Mucosa of rectum (tissue), 2 donors: ENCODE data around the gene OR1I1.

ENCODE experiments used
- H3K27ac ChIP-seq, 2 donors: one replicate each; pipeline ENCODE4 v1.7.0; 2013; ENCODE audit warnings: inconsistent platforms in 2 of 2, low read depth in 2 of 2, low read length in 2 of 2
- H3K27me3 ChIP-seq, 2 donors: one replicate each; pipeline ENCODE4 v1.7.0; 2013; ENCODE audit warnings: low read length in 2 of 2; ENCODE audit not compliant: control insufficient read depth in 2 of 2, insufficient read depth in 2 of 2
- H3K36me3 ChIP-seq, 2 donors: one replicate each; pipeline ENCODE4 v1.7.0; 2013; ENCODE audit warnings: low read length in 2 of 2; ENCODE audit not compliant: control insufficient read depth in 2 of 2, insufficient read depth in 2 of 2
- H3K4me1 ChIP-seq, 2 donors: one replicate each; pipeline ENCODE4 v1.7.0; 2013; ENCODE audit warnings: low read length in 2 of 2, mild to moderate bottlenecking in 1 of 2; ENCODE audit not compliant: control insufficient read depth in 2 of 2, insufficient read depth in 2 of 2
- H3K4me3 ChIP-seq, 2 donors: one replicate each; pipeline ENCODE4 v1.7.0; 2013; ENCODE audit warnings: low read length in 2 of 2
- H3K9ac ChIP-seq, 2 donors: one replicate each; pipeline ENCODE4 v1.7.0; 2013; ENCODE audit warnings: low read length in 2 of 2, low read depth in 1 of 2, mild to moderate bottlenecking in 1 of 2
- H3K9me3 ChIP-seq, 2 donors: one replicate each; pipeline ENCODE4 v1.7.0; 2013; ENCODE audit warnings: low read length in 2 of 2; ENCODE audit not compliant: control insufficient read depth in 2 of 2
- donor health status: healthy.
- donor health status: Normal muscosa, but diverticular disease.

Gene OR1I1

DNA sequence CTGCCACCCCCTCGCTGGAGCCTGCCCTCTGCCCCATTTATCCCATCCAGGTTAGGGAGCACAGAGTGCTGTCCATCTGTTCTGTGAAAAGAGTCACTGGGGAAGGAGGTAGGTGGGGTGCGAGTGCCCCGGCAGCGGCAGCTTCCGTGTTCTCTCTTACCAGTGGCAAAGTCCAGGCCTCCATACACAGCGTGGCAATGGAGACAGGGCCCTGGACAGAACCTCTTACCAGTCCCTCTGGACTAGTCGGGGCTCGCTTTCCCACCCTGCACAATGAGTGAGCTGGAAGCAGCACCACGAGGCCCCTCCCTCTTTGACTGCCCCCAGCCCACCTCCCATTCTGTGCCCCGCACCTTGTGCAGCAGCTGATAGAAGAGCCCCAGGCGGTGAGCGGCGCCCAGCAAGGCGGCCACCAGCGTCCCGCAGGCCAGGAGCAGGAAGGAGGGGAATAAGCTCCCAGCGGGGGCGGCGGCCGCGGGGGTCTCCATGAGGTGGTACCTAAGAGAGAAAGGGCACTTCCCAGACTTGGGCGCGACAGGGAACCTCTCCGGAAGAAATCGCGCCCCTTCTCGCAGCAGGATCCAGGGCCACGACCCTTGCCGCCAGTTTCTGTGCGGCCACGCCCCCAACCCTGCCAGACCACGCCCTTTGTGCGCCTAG, 42.7 kb downstream of the OR1I1 start:
- H3K4me3 ChIP-seq, result peak overlapping the region; percentile 89 to 93
- H3K9ac ChIP-seq, result peak overlapping the region; percentile 90 to 98
- H3K4me1 ChIP-seq, result peaks cover 11% of the 10 kb centered on the region in 2 donors
- peaks cover 20 to 21% of the 10 kb centered on the region in 2 donors for H3K36me3 ChIP-seq
- H3K27ac ChIP-seq, result peak overlapping the region; percentile 96 to 97
- no peaks in the 10 kb centered on the region for H3K9me3 ChIP-seq
- H3K27me3 ChIP-seq, result no peaks in the 10 kb centered on the region

DNA sequence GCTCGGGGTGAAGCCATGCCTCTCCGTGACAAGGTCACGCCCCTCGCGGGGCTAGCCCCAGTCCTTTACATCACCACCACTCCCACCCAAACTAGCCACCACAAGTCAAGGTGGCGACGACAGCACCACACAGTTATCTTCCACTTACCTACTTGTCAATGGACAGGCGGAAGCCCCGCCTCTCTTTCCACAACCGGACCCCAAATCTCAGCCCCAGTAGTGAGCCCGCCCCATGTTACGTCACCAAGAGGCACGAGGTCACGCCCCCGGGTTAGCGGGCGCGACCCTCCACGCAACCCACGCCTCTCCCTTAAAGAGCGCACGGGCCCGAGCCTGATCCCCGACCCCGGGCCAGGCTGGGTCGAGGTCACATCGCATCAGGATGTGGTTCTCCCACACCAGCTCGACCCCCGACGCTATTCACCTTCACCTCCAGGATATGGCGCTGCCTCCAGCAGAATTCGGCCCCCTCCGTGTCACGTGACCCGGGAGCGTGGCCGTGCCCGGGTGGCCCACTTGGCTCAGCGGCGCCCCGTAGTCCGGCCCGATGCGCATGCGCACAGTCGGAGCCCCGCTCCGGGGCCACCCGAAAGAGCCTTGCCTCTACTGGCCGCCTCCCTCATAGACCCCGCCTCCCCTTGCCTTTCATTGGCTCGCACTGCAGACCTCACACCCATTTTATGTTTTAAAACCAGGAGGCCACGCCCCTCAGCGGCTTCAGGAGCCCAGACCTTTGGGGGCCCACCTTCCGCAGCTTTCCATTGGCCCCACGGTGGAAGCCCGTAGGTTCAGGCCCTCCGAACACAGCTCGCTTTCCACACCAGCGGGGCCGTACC, 43.4 kb downstream of the OR1I1 start:
- H3K4me1 ChIP-seq, result peaks cover 11% of the 10 kb centered on the region in 2 donors
- peak overlapping the region; percentile 90 to 98 for H3K9ac ChIP-seq
- H3K27ac ChIP-seq, result peak overlapping the region; percentile 96 to 97
- no peaks in the 10 kb centered on the region for H3K9me3 ChIP-seq
- no peaks in the 10 kb centered on the region for H3K27me3 ChIP-seq
- H3K36me3 ChIP-seq, result peaks cover 13% of the 10 kb centered on the region in 2 donors
- H3K4me3 ChIP-seq, result peak overlapping the region; percentile 89 to 93

DNA sequence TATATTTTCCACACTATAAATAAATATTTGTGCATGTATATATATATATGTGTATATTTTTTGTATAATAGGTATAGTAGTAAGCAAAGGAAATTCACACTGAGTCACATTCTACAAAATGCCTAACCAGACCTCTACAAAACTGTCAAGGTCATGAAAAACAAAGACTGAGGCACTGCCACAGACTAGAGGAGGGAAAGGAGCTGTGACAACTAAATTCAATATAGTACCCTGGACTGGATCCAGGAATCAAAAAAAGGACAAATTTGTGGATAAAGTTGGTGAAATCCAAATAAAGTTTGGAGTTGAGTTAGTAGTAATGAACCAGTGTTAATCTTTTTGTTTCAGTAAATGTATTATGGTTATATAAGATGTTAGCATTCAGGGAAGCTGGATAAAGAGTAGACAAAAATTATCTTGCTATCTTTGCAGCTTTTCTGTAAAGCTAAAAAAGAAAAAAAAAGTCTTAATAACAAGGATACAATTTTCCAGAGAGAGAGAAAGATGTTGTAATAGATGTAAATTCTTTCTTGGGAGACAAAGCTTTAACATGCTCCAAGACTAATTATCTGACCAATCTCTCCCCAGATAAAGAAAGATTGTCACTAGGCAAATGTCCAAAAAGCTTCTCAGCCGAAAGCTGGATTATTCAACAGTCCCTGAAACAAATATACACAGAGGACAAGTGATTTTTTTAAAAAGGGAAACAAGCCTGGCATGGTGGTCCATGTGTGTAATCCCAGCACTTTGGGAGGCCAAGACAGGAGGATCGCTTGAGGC, 44.3 kb downstream of the OR1I1 start:
- Histone ChIP-seq H3K36me3 (peaks cover 4 to 7% of the 10 kb centered on the region in 2 donors), H3K9me3 (no peaks in the 10 kb centered on the region), H3K4me1 (peaks cover 11% of the 10 kb centered on the region in 2 donors), H3K27ac (peak overlapping the region in 1 of 2 donors; percentile 40), H3K4me3 (peak overlapping the region; percentile 89 to 93), H3K9ac (peak overlapping the region; percentile 52 to 98), H3K27me3 (no peaks in the 10 kb centered on the region)

DNA sequence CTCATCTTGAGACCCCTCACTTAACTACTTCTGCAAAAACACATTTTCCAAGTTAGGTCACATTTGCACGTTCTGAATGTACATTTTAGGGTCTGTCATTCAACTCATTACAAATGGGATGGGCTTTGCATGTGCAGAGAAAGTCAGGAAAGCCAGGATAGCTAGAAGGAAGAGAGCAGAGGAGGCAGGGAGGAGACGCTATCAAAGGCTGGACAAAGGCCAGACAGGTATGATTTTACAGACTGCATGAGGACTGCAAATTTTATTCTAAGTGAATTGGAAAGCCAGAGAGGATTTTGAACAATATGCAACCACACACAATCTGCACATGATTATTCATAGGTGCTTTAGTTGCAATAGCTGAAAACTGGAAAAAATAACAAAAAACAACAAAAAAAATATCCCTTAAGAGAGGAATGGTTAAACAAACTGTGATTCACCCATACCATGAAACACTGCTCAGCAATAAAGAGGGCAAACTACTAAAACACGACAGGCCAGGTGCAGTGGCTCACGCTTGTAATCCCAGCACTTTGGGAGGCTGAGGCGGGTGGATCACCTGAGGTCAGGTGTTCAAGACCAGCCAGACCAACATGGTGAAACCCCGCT, 46.3 kb downstream of the OR1I1 start:
- Histone ChIP-seq H3K9ac (no peak overlapping the region), H3K4me3 (no peak overlapping the region), H3K4me1 (peaks cover 11% of the 10 kb centered on the region in 2 donors), H3K27ac (no peak overlapping the region), H3K9me3 (no peaks in the 10 kb centered on the region), H3K36me3 (no peaks in the 10 kb centered on the region), H3K27me3 (no peaks in the 10 kb centered on the region)

DNA sequence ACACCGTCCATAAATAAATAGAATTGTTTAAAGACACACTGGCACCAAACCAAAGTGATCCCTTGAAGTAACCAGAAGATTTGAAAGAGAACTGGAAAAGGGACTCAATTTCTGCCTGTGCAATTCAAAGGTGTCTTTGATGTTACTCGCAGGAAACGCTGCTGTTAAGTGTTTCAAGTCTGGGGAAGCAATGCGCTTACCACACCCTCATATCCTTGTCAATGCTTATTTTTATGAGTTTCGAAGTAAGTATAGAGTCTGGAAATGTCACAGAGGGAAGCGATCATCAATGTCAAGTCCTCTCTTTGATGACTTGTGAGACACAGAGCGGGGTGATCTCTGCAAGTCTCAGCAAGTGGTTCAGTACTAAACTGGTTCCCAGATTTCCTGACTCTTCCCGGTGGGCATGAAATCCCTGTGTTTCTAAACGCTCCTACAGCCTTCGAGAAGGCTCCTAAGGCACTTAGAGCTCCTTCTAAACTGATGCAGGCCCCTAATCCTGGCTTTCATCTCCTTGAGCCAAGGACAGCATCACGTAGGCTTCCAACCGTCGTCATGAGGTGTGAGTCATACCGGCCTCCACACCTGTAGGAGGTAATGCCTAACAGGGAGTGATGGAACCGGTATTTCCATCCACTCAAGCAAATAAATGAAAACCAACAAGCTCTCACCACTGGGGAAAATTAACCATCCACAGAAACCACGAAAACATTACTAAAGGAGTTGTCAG, 48.0 kb downstream of the OR1I1 start:
- Histone ChIP-seq H3K27ac (no peak overlapping the region), H3K27me3 (no peaks in the 10 kb centered on the region), H3K36me3 (no peaks in the 10 kb centered on the region), H3K4me3 (no peak overlapping the region), H3K4me1 (peaks cover 0 to 2% of the 10 kb centered on the region in 2 donors), H3K9ac (no peak overlapping the region), H3K9me3 (no peaks in the 10 kb centered on the region)

DNA sequence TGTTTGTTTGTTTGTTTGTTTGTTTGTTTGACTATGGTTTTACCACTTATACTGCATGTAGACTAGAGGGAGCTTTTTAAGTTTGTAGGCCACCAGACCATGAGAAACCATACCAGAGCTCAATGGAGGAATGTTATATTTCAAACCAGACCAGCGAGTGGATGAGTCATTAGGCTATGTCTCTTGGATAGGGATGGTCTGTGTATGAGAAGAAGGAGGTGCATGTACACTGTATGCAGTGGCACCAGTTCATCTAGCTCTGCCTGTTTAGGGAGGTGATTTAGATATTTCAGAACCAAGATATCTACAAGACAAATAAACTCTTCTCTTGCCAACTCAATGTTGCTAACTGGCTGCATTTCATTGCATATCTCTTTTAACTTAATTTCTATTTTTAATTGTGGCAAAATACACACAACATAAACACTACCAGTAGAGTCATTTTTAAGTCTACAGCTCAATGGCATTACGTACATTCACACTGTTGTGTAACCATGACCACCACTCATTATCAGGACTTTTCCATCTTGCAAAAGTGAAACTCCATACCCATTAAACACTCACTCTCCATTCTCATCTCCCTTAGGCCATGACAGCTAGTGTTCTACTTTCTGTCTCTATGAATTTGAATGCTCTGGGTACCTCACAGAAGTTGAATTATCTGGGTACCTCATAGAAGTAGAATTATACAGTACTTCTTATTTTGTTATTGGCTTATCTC, 54.4 kb downstream of the OR1I1 start:
- Histone ChIP-seq H3K9ac (no peak overlapping the region), H3K27me3 (no peaks in the 10 kb centered on the region), H3K9me3 (no peaks in the 10 kb centered on the region), H3K4me1 (no peaks in the 10 kb centered on the region), H3K4me3 (no peak overlapping the region), H3K36me3 (no peaks in the 10 kb centered on the region), H3K27ac (no peak overlapping the region)

DNA sequence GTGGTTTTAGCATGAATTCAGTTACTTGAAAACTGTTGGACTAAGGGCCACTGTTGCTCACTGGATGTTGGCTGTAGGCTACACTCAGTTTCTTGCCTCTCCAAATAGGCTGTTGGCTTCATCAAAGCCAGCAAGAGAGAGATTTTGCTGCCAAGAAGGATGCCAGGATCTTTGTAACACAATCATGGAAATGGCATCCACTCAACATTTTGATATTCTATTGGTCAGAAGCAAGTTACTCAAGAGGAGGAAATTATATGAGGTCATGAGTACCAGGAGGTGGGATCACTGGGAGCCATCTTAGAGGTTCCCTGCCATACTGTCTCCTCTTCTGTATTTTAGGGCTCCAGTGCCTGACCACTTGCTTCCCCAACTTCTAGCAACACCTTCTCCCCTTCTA, 55.8 kb downstream of the OR1I1 start:
- Histone ChIP-seq H3K9me3 (no peaks in the 10 kb centered on the region), H3K4me3 (no peak overlapping the region), H3K9ac (no peak overlapping the region), H3K27me3 (no peaks in the 10 kb centered on the region), H3K27ac (no peak overlapping the region), H3K4me1 (no peaks in the 10 kb centered on the region), H3K36me3 (no peaks in the 10 kb centered on the region)

DNA sequence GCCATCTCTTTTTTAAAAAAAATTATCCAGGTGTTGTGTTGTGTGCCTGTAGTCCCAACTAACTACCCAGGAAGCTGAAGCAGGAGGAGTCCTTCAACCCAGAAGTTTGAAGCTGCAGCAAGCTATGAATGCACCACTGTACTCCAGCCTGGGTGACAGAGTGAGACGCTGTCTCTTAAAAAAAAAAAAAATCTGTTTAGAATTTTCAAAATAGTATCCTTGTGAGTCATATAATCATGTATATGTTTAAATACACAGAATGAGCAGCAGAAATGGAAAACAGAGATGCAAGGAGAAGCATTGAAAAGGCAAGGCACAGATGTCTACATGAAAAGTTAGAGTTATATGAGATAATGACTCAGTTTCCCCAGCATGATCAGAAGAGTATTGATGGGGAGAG, 56.4 kb downstream of the OR1I1 start:
- H3K27me3 ChIP-seq, result no peaks in the 10 kb centered on the region
- H3K9me3 ChIP-seq, result no peaks in the 10 kb centered on the region
- no peak overlapping the region for H3K27ac ChIP-seq
- H3K36me3 ChIP-seq, result no peaks in the 10 kb centered on the region
- H3K4me1 ChIP-seq, result no peaks in the 10 kb centered on the region
- no peak overlapping the region for H3K9ac ChIP-seq
- H3K4me3 ChIP-seq, result no peak overlapping the region

DNA sequence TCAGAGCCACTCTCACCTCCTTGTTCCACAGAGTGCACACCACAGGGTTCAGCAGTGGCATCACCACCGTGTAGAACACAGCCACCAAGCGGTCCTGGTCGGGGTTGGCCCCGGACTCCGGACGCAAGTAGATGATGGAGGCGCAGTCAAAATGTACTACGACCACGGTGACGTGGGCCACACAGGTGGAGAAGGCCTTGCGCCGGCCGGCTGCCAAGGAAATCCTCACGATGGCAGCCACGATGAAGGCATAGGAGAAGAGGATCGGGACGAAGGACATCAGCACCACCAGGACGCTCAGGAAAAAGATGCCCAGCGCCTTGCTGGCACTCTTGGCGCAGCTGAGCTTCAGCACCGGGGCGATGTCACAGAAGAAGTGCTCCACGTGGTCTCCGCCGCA, 59.1 kb downstream of the OR1I1 start:
- no peaks in the 10 kb centered on the region for H3K4me1 ChIP-seq
- no peak overlapping the region for H3K27ac ChIP-seq
- H3K4me3 ChIP-seq, result no peak overlapping the region
- no peaks in the 10 kb centered on the region for H3K27me3 ChIP-seq
- no peak overlapping the region for H3K9ac ChIP-seq
- no peaks in the 10 kb centered on the region for H3K9me3 ChIP-seq
- no peaks in the 10 kb centered on the region for H3K36me3 ChIP-seq
